Mesendoderm (in vitro differentiated cells): Measurements from ENCODE around the gene ANTXR1.
A peak's percentile ranks its signal among the peaks of the same experiment; 100 is the strongest.

Source experiments
- DNase-seq: peaks from one replicate; pipeline ENCODE4 v3.0.0; 2013
- H2AK5ac ChIP-seq: 2 replicates; pipeline ENCODE4 v1.6.1; 2013; ENCODE audit warnings: low read length, inconsistent platforms
- H2BK120ac ChIP-seq: 2 replicates; pipeline ENCODE4 v1.6.1; 2013; ENCODE audit warnings: low read depth, mild to moderate bottlenecking, low read length, moderate library complexity, mixed read lengths
- H2BK15ac ChIP-seq: replicated peaks from 2 replicates; pipeline ENCODE4 v1.6.1; 2013; ENCODE audit warnings: low read depth, mild to moderate bottlenecking, moderate library complexity
- H2BK5ac ChIP-seq: 2 replicates; pipeline ENCODE4 v1.6.1; 2013; ENCODE audit warnings: low read length, inconsistent platforms
- H3K18ac ChIP-seq: 2 replicates; pipeline ENCODE4 v1.6.1; 2013; ENCODE audit warnings: mild to moderate bottlenecking, low read length, mixed read lengths
- H3K23ac ChIP-seq: one replicate; pipeline ENCODE4 v1.6.1; 2013; ENCODE audit warnings: low read length
- H3K27ac ChIP-seq: 2 replicates; pipeline ENCODE4 v1.5.1; 2013; ENCODE audit warnings: low read depth, mild to moderate bottlenecking, inconsistent platforms, low read length, moderate library complexity
- H3K27me3 ChIP-seq: 2 replicates; pipeline ENCODE4 v1.6.1; 2013; ENCODE audit warnings: low read length, control low read depth, mild to moderate bottlenecking, inconsistent platforms; ENCODE audit not compliant: insufficient read depth, poor library complexity
- H3K36me3 ChIP-seq: 2 replicates; pipeline ENCODE4 v1.6.1; 2013; ENCODE audit warnings: low read length, inconsistent platforms; ENCODE audit not compliant: control insufficient read depth, insufficient read depth
- H3K4ac ChIP-seq: one replicate; pipeline ENCODE4 v1.6.1; 2013; ENCODE audit warnings: low read depth, mild to moderate bottlenecking, low read length, moderate library complexity
- H3K4me1 ChIP-seq: 2 replicates; pipeline ENCODE4 v1.6.1; 2013; ENCODE audit warnings: low read depth, low read length, inconsistent platforms; ENCODE audit not compliant: control insufficient read depth
- H3K4me2 ChIP-seq: 2 replicates; pipeline ENCODE4 v1.6.1; 2013; ENCODE audit warnings: low read length
- H3K4me3 ChIP-seq: 2 replicates; pipeline ENCODE4 v1.5.1; 2013; ENCODE audit warnings: mild to moderate bottlenecking, low read length
- H3K56ac ChIP-seq: one replicate; pipeline ENCODE4 v1.6.1; 2013; ENCODE audit warnings: low read length
- H3K79me1 ChIP-seq: 2 replicates; pipeline ENCODE4 v1.6.1; 2013; ENCODE audit warnings: low read length, inconsistent platforms
- H3K79me2 ChIP-seq: 2 replicates; pipeline ENCODE4 v1.6.1; 2013; ENCODE audit warnings: mild to moderate bottlenecking, low read length; ENCODE audit not compliant: control insufficient read depth, insufficient read depth
- H3K9ac ChIP-seq: 2 replicates; pipeline ENCODE4 v1.6.1; 2013; ENCODE audit warnings: low read length, inconsistent platforms
- H4K5ac ChIP-seq: one replicate; pipeline ENCODE4 v1.6.1; 2013; ENCODE audit warnings: low read length
- H4K8ac ChIP-seq: one replicate; pipeline ENCODE4 v1.6.1; 2013; ENCODE audit warnings: low read depth, mild to moderate bottlenecking, control low read depth, low read length, moderate library complexity
- WGBS: extraction: QIAGEN DNeasy Blood & Tissue Kit; methylation state at CpG from one replicate; pipeline ENCODE4 v1.1.7; 2013; ENCODE audit warnings: low lambda C conversion rate, missing lambda C conversion rate; ENCODE audit not compliant: insufficient coverage; ENCODE audit errors: extremely low coverage; 5-methylcytosine and 5-hydroxymethylcytosine counted together

Gene ANTXR1

GRCh38 chr2:68971591-68972231 is 41.3 kb upstream of the ANTXR1 start:
- Histone ChIP-seq H3K79me2 (no peaks in the 10 kb centered on the region), H2BK5ac (no peak overlapping the region), H3K27me3 (no peaks in the 10 kb centered on the region), H3K4me1 (no peaks in the 10 kb centered on the region), H3K23ac (no peak overlapping the region), H4K8ac (no peak overlapping the region), H3K79me1 (no peaks in the 10 kb centered on the region), H2BK120ac (no peak overlapping the region), H3K4me2 (no peak overlapping the region), H3K4ac (no peak overlapping the region), H3K4me3 (no peak overlapping the region), H3K18ac (no peak overlapping the region), H2AK5ac (no peak overlapping the region), H3K27ac (no peak overlapping the region), H3K9ac (no peak overlapping the region), H4K5ac (no peak overlapping the region), H3K36me3 (no peaks in the 10 kb centered on the region), H2BK15ac (no peak overlapping the region), H3K56ac (no peak overlapping the region)
- WGBS, result no CpG with 5 or more reads among the region's 5 CpGs
- DNase-seq, result peak; percentile 58

- Histone ChIP-seq H3K36me3 (no peaks in the 10 kb centered on the region), H3K18ac (no peak within 1 kb of the TSS), H3K79me1 (no peaks in the 10 kb centered on the region), H3K79me2 (no peaks in the 10 kb centered on the region), H2BK15ac (no peak within 1 kb of the TSS), H4K5ac (no peak within 1 kb of the TSS), H3K4me2 (no peak within 1 kb of the TSS), H3K27me3 (no peaks in the 10 kb centered on the region), H4K8ac (no peak within 1 kb of the TSS), H2AK5ac (no peak within 1 kb of the TSS), H3K23ac (no peak within 1 kb of the TSS), H2BK5ac (no peak within 1 kb of the TSS), H3K4ac (no peak within 1 kb of the TSS), H3K56ac (no peak within 1 kb of the TSS), H3K4me3 (no peak within 1 kb of the TSS), H3K9ac (no peak within 1 kb of the TSS), H3K4me1 (no peaks in the 10 kb centered on the region), H3K27ac (no peak within 1 kb of the TSS), H2BK120ac (peak within 1 kb of the TSS; percentile 45)
- no peak for DNase-seq
- WGBS, result no CpG with 5 or more reads among the region's 3 CpGs
Observed at GRCh38 chr2:68974251-68974650, 38.7 kb upstream of the ANTXR1 start, which contains the start of gene GKN1. TSS of gene GKN1 (plus strand) at chr2:68974636. CDS start at chr2:68974678, 42 bp downstream.

GRCh38 chr2:68974946-68975665 is 37.9 kb upstream of the ANTXR1 start:
- no CpG with 5 or more reads among the region's 9 CpGs for WGBS
- no peak overlapping the region for H3K4me3 ChIP-seq
- no peak for DNase-seq
- H3K79me1 ChIP-seq, result no peaks in the 10 kb centered on the region
- H3K56ac ChIP-seq, result no peak overlapping the region
- no peak overlapping the region for H2BK120ac ChIP-seq
- no peaks in the 10 kb centered on the region for H3K4me1 ChIP-seq
- no peak overlapping the region for H3K4ac ChIP-seq
- no peaks in the 10 kb centered on the region for H3K79me2 ChIP-seq
- no peak overlapping the region for H2AK5ac ChIP-seq
- H3K36me3 ChIP-seq, result no peaks in the 10 kb centered on the region
- no peak overlapping the region for H4K5ac ChIP-seq
- H3K18ac ChIP-seq, result no peak overlapping the region
- H3K4me2 ChIP-seq, result no peak overlapping the region
- no peak overlapping the region for H3K9ac ChIP-seq
- no peak overlapping the region for H2BK5ac ChIP-seq
- H3K27ac ChIP-seq, result no peak overlapping the region
- H2BK15ac ChIP-seq, result no peak overlapping the region
- no peak overlapping the region for H3K23ac ChIP-seq
- H4K8ac ChIP-seq, result no peak overlapping the region
- H3K27me3 ChIP-seq, result no peaks in the 10 kb centered on the region

- Histone ChIP-seq H3K9ac (no peak overlapping the region), H2AK5ac (no peak overlapping the region), H3K18ac (no peak overlapping the region), H2BK5ac (no peak overlapping the region), H3K36me3 (no peaks in the 10 kb centered on the region), H3K79me2 (no peaks in the 10 kb centered on the region), H3K56ac (no peak overlapping the region), H3K4me1 (no peaks in the 10 kb centered on the region), H4K5ac (no peak overlapping the region), H3K23ac (no peak overlapping the region), H2BK120ac (no peak overlapping the region), H3K79me1 (no peaks in the 10 kb centered on the region), H4K8ac (no peak overlapping the region), H3K27me3 (no peaks in the 10 kb centered on the region), H3K4me3 (no peak overlapping the region), H2BK15ac (no peak overlapping the region), H3K27ac (no peak overlapping the region), H3K4ac (no peak overlapping the region), H3K4me2 (no peak overlapping the region)
- no CpG with 5 or more reads among the region's 2 CpGs for WGBS
- DNase-seq, result no peak
Observed at GRCh38 chr2:68975844-68976243, 37.1 kb upstream of the ANTXR1 start.

GRCh38 chr2:68977453-68977852 is 35.5 kb upstream of the ANTXR1 start:
- Histone ChIP-seq H3K4me2 (no peak overlapping the region), H2BK15ac (no peak overlapping the region), H3K9ac (no peak overlapping the region), H3K23ac (no peak overlapping the region), H3K79me2 (no peaks in the 10 kb centered on the region), H2AK5ac (no peak overlapping the region), H4K5ac (no peak overlapping the region), H3K18ac (no peak overlapping the region), H3K4ac (no peak overlapping the region), H3K56ac (no peak overlapping the region), H3K36me3 (no peaks in the 10 kb centered on the region), H3K27ac (no peak overlapping the region), H3K4me1 (no peaks in the 10 kb centered on the region), H3K79me1 (no peaks in the 10 kb centered on the region), H3K4me3 (no peak overlapping the region), H2BK5ac (no peak overlapping the region), H2BK120ac (no peak overlapping the region), H4K8ac (no peak overlapping the region), H3K27me3 (no peaks in the 10 kb centered on the region)
- no CpG with 5 or more reads among the region's 4 CpGs for WGBS
- DNase-seq, result no peak
